ENCODE results near the gene NRARP.

DNA sequence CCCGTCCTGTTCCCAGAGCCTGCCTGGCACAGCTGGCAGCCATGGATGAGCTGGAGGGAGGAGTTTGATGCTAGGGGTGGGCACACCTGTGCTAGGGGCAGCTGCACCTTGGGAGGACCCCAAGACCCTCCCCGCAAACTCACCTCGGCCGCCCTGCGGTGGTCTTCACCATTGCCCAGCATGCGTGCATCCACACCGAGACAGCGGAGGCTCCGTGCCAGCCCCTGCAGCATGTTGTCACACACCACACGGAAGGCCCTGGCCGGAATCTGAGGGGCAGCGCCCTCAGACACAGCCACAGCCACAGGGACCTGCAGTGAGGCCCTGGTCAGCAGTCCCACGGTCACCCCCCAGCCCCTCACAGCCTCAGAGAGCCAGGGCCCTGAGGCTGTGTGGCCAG lies 45.9 kb upstream of the NRARP start:
- TF ChIP-seq, protein P1, sequence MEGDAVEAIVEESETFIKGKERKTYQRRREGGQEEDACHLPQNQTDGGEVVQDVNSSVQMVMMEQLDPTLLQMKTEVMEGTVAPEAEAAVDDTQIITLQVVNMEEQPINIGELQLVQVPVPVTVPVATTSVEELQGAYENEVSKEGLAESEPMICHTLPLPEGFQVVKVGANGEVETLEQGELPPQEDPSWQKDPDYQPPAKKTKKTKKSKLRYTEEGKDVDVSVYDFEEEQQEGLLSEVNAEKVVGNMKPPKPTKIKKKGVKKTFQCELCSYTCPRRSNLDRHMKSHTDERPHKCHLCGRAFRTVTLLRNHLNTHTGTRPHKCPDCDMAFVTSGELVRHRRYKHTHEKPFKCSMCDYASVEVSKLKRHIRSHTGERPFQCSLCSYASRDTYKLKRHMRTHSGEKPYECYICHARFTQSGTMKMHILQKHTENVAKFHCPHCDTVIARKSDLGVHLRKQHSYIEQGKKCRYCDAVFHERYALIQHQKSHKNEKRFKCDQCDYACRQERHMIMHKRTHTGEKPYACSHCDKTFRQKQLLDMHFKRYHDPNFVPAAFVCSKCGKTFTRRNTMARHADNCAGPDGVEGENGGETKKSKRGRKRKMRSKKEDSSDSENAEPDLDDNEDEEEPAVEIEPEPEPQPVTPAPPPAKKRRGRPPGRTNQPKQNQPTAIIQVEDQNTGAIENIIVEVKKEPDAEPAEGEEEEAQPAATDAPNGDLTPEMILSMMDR (IDR thresholded peaks at IDR 0.05), result no peak
- no peak for TF ChIP-seq EP300 (IDR thresholded peaks at IDR 0.05)
- TF ChIP-seq POLR2A (IDR thresholded peaks at IDR 0.05), result no peak
- no peak for TF ChIP-seq POLR2AphosphoS5 (IDR thresholded peaks at IDR 0.05)

Data from upper lobe of left lung (tissue), 4 donors.